ENCODE data around the gene VPS8.

The VPS8 gene

DNA sequence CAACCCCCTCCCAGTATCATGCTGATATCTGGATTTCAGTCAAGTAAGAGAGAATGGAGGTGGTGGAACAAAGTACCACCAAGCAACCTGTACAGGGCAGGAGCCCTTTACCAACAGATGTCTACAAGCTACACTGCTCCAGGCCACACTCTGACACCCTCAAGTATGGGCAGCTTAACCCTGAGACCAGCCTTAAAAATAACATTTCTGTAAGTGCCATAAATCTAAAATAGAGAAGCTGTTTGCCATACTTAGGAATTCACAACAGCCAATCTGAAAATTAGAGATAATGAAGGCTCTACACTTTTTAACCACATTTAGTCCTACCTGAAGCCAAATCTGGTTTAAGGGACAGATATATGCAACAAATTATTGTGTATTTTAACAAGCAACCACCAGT lies 281.1 kb downstream of the VPS8 start:
- no peaks in the 10 kb centered on the region for H3K4me1 Mint-ChIP-seq
- H3K4me3 Mint-ChIP-seq: no peak overlapping the region
- ATAC-seq: no peak
- H3K27me3 Mint-ChIP-seq: peaks cover 28% of the 10 kb centered on the region
- H3K9me3 Mint-ChIP-seq: no peaks in the 10 kb centered on the region
- no peak overlapping the region for H3K27ac Mint-ChIP-seq
- H3K36me3 Mint-ChIP-seq: no peaks in the 10 kb centered on the region

DNA sequence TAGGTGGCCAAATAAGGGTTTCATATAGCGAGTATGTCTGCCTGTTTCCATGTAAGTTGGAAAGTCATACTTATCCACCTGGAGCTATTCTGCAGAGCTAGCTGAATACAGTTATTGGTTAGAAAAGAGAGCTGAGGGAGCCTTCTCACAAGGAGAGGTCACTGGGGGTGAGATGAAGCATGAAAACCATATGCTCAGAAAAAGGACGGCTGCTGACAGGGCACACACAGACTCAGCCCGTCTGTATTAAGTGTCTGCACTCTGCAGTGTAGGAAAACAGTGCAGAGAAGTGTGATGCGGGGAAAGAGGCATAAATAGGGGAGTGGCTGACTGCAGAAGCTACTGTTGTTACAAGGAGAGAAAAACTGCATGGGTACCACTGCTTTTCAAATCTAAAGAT lies 282.7 kb downstream of the VPS8 start:
- Mint-ChIP-seq H3K27me3 (peaks cover 29% of the 10 kb centered on the region), H3K4me1 (no peaks in the 10 kb centered on the region), H3K4me3 (no peak overlapping the region), H3K27ac (no peak overlapping the region), H3K36me3 (no peaks in the 10 kb centered on the region), H3K9me3 (no peaks in the 10 kb centered on the region)
- ATAC-seq: no peak
